Measurements from ENCODE around the gene MON2.
A peak's percentile ranks its signal among the peaks of the same experiment; 100 is the strongest.
"Not testable (repeated sequence)": the region's sequence is repeated elsewhere in the genome, so short reads cannot be mapped to it uniquely, and the experiment has no call there.

MON2 gene

GRCh38 chr12:62552906-62553556 is 86.4 kb downstream of the MON2 start:
- TF ChIP-seq CTCF (IDR thresholded peaks at IDR 0.05; ENCODE audit: insufficient read depth, missing control alignments), result no peak
- no peak for FAIRE-seq
- no peak for DNase-seq (ENCODE audit: insufficient read length, low spot score)

- DNase-seq (ENCODE audit: insufficient read length, low spot score); FAIRE-seq: not testable (repeated sequence)
Measured at GRCh38 chr12:62559366-62559765, 92.7 kb downstream of the MON2 start.

- no peak for FAIRE-seq
- no peak for TF ChIP-seq CTCF (IDR thresholded peaks at IDR 0.05; ENCODE audit: insufficient read depth, missing control alignments)
Measured at GRCh38 chr12:62562846-62563245, 96.2 kb downstream of the MON2 start.

GRCh38 chr12:62575036-62575435 is 108.4 kb downstream of the MON2 start:
- TF ChIP-seq CTCF (IDR thresholded peaks at IDR 0.05; ENCODE audit: insufficient read depth, missing control alignments), result no peak
- no peak for DNase-seq (ENCODE audit: insufficient read length, low spot score)
- no peak for FAIRE-seq

More at GRCh38 chr12:62562846-62563245, 96.2 kb downstream of the MON2 start:
- DNase-seq (ENCODE audit: insufficient read length, low spot score), result no peak

GRCh38 chr12:62576503-62576902 is 109.9 kb downstream of the MON2 start:
- no peak for FAIRE-seq
- no peak for TF ChIP-seq CTCF (IDR thresholded peaks at IDR 0.05; ENCODE audit: insufficient read depth, missing control alignments)
- no peak for DNase-seq (ENCODE audit: insufficient read length, low spot score)

GRCh38 chr12:62578726-62579125 is 112.1 kb downstream of the MON2 start:
- FAIRE-seq (no peak), DNase-seq (ENCODE audit: insufficient read length, low spot score) (no peak)
- no peak for TF ChIP-seq CTCF (IDR thresholded peaks at IDR 0.05; ENCODE audit: insufficient read depth, missing control alignments)

GRCh38 chr12:62581288-62582064 is 114.8 kb downstream of the MON2 start:
- FAIRE-seq (peak; percentile 38), DNase-seq (ENCODE audit: insufficient read length, low spot score) (no peak)
- peak; percentile 64 for TF ChIP-seq CTCF (IDR thresholded peaks at IDR 0.05; ENCODE audit: insufficient read depth, missing control alignments)
